Testis (tissue), 3 donors: ENCODE results near the gene CEACAM19. TPM values are rescaled to one million over a fixed set of nuclear protein-coding genes. Genes with fewer than 3 reads are reported as not detected.
"Not testable (repeated sequence)": the region's sequence is repeated elsewhere in the genome, so short reads cannot be mapped to it uniquely, and the experiment has no call there.

Experiments used
- DNase-seq: peaks from one replicate; pipeline ENCODE4 v3.0.0-alpha.2; 2019
- H3K27ac ChIP-seq, 2 donors: fragments of 200-600 bp; sonication (generic); one replicate each; pipeline ENCODE4 v1.5.1; 2019
- H3K27me3 ChIP-seq: fragments of 200-600 bp; sonication (generic); one replicate; pipeline ENCODE4 v1.5.1; 2019
- H3K36me3 ChIP-seq: fragments of 200-600 bp; sonication (generic); one replicate; pipeline ENCODE4 v1.5.1; 2017; ENCODE audit warnings: low read depth; ENCODE audit errors: missing control alignments
- H3K4me1 ChIP-seq: fragments of 200-600 bp; sonication (generic); one replicate; pipeline ENCODE4 v1.5.1; 2019
- H3K4me3 ChIP-seq, 2 donors: fragments of 200-600 bp; sonication (generic); one replicate each; pipeline ENCODE4 v1.5.1; 2017 to 2019
- H3K9me3 ChIP-seq: fragments of 200-600 bp; sonication (generic); one replicate; pipeline ENCODE4 v1.5.1; 2017
- CTCF ChIP-seq, 3 experiments: fragments of 450-650 bp in 2 of 3; fragments of 200-600 bp in 1 of 3; sonication (generic) in 1 of 3; IDR thresholded peaks; one replicate each; pipeline ENCODE4 v1.5.1; 2016 to 2019; ENCODE audit warnings: antibody characterized with exemption in 3 of 3, mild to moderate bottlenecking in 2 of 3, moderate library complexity in 1 of 3
- POLR2A ChIP-seq: fragments of 450-650 bp; IDR thresholded peaks from one replicate; pipeline ENCODE4 v1.6.1; 2017; ENCODE audit warnings: antibody characterized with exemption, mild to moderate bottlenecking, moderate library complexity
- WGBS, 2 donors: methylation state at CpG; one replicate each; pipeline ENCODE4 v1.1.5; 2018; 5-methylcytosine and 5-hydroxymethylcytosine counted together
- intact Hi-C: fragments of 100-400 bp; cut with DNase I; formaldehyde crosslinking; loops from one replicate; pipeline ENCODE4 v1.15.1; 2023; ENCODE audit warnings: low total_unique reads
- polyA plus RNA-seq: library from polyadenylated mRNA; stranded (reverse); fragments of 350-450 nt; fragmentation: Illumina TruSeq; extraction: RNeasy Lipid Tissue Mini Kit (QIAGEN cat#74804); gene quantifications from one replicate; pipeline ENCODE4 v1.2.3, GENCODE V29; 2014; ENCODE audit warnings: low read depth, low replicate concordance; ENCODE audit not compliant: insufficient read depth
- total RNA-seq, 2 donors: library from RNA; depleted of rRNA; stranded (reverse); fragments of >200 nt; gene quantifications; one replicate each; pipeline ENCODE4 v1.2.3, GENCODE V29; 2016

Gene CEACAM19
- total and polyA plus RNA-seq, 3 donors from 2014 or later: 9.9 to 14.7 (median 11.2) TPM

- TF ChIP-seq CTCF (IDR thresholded peaks at IDR 0.05): no peak
- TF ChIP-seq POLR2A: no peak
- Histone ChIP-seq H3K9me3 (no peaks in the 10 kb centered on the region), H3K27me3 (no peaks in the 10 kb centered on the region), H3K4me3 (no peak overlapping the region), H3K27ac (no peak overlapping the region), H3K4me1 (no peaks in the 10 kb centered on the region), H3K36me3 (no peaks in the 10 kb centered on the region)
- DNase-seq: no peak
- intact Hi-C loops: no loop called here
- WGBS, 2 donors: 78 to 90% methylated on average over 2 of the region's 2 CpGs
Observed at GRCh38 chr19:44668985-44669764, 2.1 kb upstream of the CEACAM19 start.

GRCh38 chr19:44670027-44670426 is 1.3 kb upstream of the CEACAM19 start:
- H3K4me1 ChIP-seq, H3K9me3 ChIP-seq, H3K27ac ChIP-seq, intact Hi-C loops, DNase-seq, H3K36me3 ChIP-seq, H3K4me3 ChIP-seq, H3K27me3 ChIP-seq: not testable (repeated sequence)
- 94 to 96% methylated on average over 2 of the region's 2 CpGs for WGBS, 2 donors

GRCh38 chr19:44672226-44672625 is 944 bp downstream of the CEACAM19 start:
- no peaks in the 10 kb centered on the region for H3K36me3 ChIP-seq
- 71 to 75% methylated on average over 1 of the region's 1 CpG for whole genome bisulfite sequencing, 2 donors
- H3K27me3 ChIP-seq: no peaks in the 10 kb centered on the region
- H3K4me3 ChIP-seq: no peak overlapping the region
- no peak overlapping the region for H3K27ac ChIP-seq
- H3K4me1 ChIP-seq: no peaks in the 10 kb centered on the region
- H3K9me3 ChIP-seq: no peaks in the 10 kb centered on the region
- no peak for TF ChIP-seq POLR2A
- no peak for TF ChIP-seq CTCF (IDR thresholded peaks at IDR 0.05)
- DNase-seq: no peak
- intact Hi-C loops: no loop called here

GRCh38 chr19:44673510-44673909 is 2.2 kb downstream of the CEACAM19 start:
- no peaks in the 10 kb centered on the region for H3K9me3 ChIP-seq
- no peak for DNase-seq
- TF ChIP-seq POLR2A: no peak
- no peak for TF ChIP-seq CTCF (IDR thresholded peaks at IDR 0.05)
- 79 to 81% methylated on average over 4 of the region's 4 CpGs for whole genome bisulfite sequencing, 2 donors
- H3K36me3 ChIP-seq: no peaks in the 10 kb centered on the region
- H3K27me3 ChIP-seq: no peaks in the 10 kb centered on the region
- H3K27ac ChIP-seq: no peak overlapping the region
- intact Hi-C loops: no loop called here
- no peak overlapping the region for H3K4me3 ChIP-seq
- H3K4me1 ChIP-seq: no peaks in the 10 kb centered on the region

- WGBS, 2 donors: 93 to 94% methylated on average over 6 of the region's 6 CpGs
- no peaks in the 10 kb centered on the region for H3K4me1 ChIP-seq
- H3K27ac ChIP-seq: no peak overlapping the region
- intact Hi-C loops: no loop called here
- no peak for DNase-seq
- TF ChIP-seq CTCF (IDR thresholded peaks at IDR 0.05): no peak
- TF ChIP-seq POLR2A: no peak
- H3K4me3 ChIP-seq: no peak overlapping the region
- no peaks in the 10 kb centered on the region for H3K36me3 ChIP-seq
- no peaks in the 10 kb centered on the region for H3K9me3 ChIP-seq
- H3K27me3 ChIP-seq: no peaks in the 10 kb centered on the region
Observed at GRCh38 chr19:44675521-44675920, 4.2 kb downstream of the CEACAM19 start.
